ENCODE measurements around the gene KCNH2.

The KCNH2 gene

GRCh38 chr7:150945853-150946420 is 32.2 kb downstream of the KCNH2 start:
- DNase-seq, result no peak

DNA sequence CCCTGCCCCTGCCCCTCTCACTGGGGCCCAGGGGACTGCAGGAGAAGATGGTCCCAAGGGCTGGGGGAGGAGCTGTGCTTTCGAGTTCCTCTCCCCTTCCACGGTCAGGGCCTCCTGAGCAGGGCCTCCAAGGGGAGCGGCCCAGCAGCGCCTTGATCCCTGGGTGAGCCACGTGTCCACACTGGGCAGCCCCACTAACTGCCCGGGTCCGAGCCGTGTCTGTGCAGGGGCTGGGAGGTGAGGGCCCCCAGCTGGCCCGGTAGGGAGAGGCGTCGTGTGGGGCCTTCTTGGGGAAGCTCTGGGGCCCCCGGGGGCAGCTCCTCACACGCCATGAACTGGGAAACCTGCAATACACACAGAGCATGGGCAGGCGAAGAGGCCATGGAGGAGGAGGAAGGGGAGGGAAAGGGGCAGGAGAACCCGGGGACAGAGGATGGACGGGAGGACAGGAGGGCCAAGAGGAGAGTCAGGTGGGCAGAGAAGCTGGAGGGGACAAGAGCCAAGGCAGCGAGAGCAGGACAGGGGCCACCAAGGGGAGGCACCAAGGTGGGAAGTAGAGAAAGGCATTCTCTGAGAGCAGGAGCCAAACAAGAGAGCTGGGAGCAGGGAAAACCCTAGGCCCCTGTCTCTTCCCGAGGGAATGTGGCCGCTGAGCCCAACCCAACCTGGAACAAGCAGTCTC is 32.8 kb downstream of the KCNH2 start:
- DNase-seq, result no peak

- no peak for DNase-seq
Measured at GRCh38 chr7:150944066-150945042, 33.8 kb downstream of the KCNH2 start.

- DNase-seq, result no peak
Measured at GRCh38 chr7:150943453-150943814, 34.7 kb downstream of the KCNH2 start.

- no peak for DNase-seq
Measured at GRCh38 chr7:150942591-150943452, 35.3 kb downstream of the KCNH2 start.

DNA sequence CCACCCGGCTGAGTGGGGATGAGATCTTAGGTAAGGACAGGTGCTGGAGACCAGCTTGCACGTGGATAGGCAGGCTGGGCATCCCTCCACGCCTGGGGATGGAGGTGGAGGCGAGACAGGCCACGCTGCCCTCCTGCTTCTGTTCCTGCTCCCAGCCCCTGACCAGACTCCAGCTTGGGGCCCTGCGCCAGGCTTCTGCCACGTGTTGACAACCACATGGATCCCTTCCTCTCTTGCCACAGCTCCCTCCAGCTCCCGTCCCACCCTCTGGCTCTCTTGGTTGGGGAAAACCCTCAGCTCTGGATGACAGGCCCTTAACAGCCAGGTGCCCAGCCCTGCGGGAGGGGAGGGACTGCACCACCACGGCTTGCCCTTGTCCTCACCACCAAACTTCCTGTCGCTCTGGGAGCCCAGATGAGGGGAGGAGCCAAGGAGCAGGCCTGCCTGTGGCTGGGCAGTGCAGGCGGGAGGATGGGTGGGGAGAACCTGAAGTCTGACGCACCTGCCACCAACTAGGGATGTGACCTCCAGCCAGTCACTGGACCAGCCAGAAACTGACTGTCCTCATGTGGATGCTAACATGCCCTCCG is 36.0 kb downstream of the KCNH2 start:
- peak; percentile 69 for DNase-seq

GRCh38 chr7:150941351-150942000 is 36.6 kb downstream of the KCNH2 start:
- no peak for DNase-seq

GRCh38 chr7:150940431-150941102 is 37.6 kb downstream of the KCNH2 start:
- no peak for DNase-seq

DNA sequence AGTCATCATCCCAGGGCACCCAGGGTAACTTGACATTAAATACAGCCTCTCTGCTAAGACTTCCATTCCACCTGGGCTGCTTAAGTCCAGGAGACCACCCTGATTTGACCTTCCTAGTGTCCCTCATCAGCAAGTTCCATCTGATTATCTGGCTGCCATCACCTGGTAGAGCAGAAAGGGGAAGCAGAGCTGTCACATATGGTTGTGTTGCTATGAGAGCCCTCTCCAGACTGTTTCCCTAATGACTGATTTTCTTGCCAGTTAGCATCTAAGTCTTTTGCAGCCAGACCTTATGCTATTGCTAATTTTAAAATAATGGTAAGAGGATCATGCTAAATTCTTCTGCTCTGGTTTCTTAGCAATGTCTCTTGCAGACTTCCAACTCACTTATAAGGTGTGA is 38.7 kb downstream of the KCNH2 start:
- no peak for DNase-seq

DNA sequence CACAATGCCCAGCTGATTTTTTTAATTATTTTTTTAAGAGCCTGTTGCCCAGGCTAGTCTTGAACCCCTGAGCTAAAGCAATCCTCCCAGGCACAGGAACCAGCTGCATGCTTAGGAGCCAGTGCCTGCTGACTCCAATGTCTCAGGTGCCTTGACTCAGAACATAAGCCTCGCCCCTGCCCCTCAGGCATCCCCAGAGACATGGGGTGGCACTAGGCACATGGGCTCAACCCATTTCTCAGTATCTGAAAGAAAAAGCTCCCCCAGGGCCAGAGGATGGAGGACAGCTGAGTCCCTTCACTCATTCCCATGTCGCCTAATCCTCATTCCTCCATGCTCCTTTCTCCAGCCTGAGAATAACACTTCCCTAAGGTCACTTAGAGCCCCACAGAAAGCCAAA is 39.1 kb downstream of the KCNH2 start:
- DNase-seq, result no peak

- no peak for DNase-seq
Measured at GRCh38 chr7:150938566-150938965, 39.6 kb downstream of the KCNH2 start.

DNA sequence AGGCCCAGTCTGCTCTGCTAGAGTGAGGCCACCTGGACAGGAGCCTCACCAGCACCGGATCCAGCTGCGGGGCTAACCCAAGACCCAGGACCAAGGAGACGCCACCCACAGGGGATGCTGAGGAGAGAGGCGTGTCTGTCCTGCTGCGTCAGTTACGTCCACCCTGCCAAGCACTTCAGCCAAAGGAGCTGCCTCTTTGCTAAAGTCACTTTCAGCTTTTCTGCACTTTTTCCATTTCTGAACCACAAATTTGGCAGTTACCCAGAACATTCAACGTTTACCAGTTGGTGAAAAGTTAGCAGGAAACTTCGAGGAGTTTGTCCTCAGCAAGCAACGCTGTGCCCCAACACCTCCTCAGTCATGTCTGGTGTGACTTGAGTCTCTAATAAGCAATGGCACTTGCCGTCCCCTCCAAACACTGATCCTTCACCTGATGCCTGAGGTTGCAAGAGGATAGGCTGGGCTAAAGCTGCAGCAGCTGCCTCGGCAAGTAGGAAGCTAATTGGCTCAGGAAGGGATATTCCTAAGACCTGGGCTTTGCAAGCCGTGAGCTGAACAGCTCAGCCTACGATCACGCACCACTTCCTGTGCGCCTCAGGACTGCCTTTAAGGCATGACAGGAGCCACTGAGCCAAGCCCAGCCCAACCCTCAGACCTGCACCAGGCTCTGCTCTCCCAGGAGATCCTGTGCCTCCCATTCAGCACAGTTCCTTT is 40.1 kb downstream of the KCNH2 start:
- no peak for DNase-seq

GRCh38 chr7:150936018-150936417 is 42.1 kb downstream of the KCNH2 start:
- no peak for DNase-seq

DNA sequence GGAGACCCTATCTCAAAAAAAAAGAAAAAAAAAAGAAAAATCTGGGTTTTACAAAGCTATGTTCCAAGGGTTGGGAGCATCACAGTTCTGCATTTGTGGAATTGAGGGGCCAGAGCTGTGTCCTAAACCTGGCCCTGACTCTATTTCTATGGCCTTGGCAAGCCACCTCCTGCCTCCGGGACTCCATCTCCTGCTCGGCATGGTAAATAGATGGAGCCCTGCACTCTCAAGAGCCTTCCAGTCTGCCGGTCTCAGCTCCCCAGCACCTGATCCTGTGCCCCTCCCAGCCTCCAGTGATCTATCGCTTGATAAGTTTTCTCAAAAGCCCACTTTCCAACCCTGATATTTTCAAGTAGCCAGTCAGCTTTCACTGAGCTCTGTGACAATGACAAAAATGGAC is 43.0 kb downstream of the KCNH2 start:
- DNase-seq, result no peak

DNA sequence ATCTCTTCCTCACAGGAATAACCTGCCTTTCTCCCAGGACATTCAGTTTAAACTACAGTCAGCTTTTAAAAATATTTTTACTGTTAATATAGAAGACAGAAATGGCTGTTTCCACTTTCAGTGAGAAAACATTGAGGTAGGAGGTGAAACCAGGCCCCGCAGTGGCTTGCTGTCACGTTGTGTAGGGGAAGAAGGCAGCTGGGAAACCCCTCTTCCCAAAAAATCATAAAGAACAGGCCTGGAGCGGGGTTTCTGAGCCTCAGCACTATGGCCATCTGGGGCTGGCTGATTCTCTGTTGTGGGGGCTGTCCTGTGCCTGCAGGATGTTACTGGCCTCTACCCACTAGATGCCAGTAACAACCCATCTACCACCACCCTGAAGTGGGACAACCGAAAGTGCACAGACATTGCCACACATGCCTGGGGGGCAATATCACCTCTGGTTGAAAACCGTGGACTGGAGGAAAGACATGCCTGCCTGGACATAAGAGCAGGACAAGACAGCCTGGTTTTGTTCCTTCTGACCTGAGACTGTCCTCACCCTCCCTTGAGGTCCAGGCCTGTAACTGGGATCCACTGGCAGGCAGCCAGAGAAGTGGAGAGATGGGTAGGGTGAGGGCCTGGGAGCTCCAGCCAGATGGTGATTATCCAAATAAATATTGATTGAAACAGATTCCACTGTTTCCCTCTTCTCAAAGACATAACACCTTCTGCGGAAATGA is 43.9 kb downstream of the KCNH2 start:
- no peak for DNase-seq

- peak; percentile 49 for DNase-seq
Measured at GRCh38 chr7:150931199-150931869, 46.8 kb downstream of the KCNH2 start.

DNA sequence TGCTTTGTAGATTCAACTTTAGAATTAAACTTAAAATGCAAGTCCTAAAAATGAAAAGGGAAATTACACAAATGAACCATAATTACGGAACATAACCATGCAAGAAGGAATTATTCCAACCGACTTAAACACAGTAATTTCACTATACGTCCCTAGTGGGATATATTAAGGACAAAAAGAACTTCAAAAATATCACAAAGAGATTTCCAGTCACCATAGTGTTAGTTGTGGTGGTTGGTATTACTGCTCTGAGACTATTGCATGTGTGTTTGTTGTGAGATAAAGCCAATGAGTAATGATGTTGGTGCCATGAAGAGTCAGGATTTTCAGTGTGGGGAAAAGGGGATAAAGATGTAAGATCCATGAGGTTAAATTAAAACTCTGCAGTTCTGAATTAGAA is 49.6 kb downstream of the KCNH2 start:
- DNase-seq, result no peak

DNA sequence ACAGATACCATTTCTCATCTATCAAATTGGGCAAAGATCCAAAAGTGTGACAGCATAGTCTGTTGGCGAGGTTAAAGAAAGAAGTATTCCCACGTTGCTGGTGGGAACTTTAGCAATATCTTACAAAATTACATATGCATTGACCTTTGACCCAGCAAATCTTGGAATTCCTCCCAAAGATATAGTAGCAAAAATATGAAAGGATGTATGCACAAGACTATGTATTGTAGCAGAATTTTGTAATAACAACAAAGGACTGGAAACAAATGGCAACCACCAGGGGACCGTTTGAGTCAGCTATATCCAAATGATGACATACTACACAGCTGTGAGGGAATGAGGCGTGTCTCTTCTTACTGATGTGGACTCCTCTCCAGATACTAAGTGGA is 50.2 kb downstream of the KCNH2 start:
- peak; percentile 25 for DNase-seq

Measured in activated CD8-positive, alpha-beta memory T cell treated with anti-CD3 and anti-CD28 coated beads, Interleukin-2, amount 50 U/mL, for 48 hours (primary cell).